GM12878 (cell line): Measurements from ENCODE around the gene CATSPER3. TPM values are rescaled to one million over a fixed set of nuclear protein-coding genes. Genes with fewer than 3 reads are reported as not detected.

ENCODE experiments used
- CBX3 ChIP-seq: fragments of 200-600 bp; sonication (generic); IDR thresholded peaks from 2 replicates; pipeline ENCODE4 v1.6.1; 2016; ENCODE audit warnings: low read depth, borderline replicate concordance
- ZBTB33 ChIP-seq: fragments of 450-650 bp; IDR thresholded peaks from 2 replicates; pipeline ENCODE4 v1.6.1; 2017; ENCODE audit warnings: mild to moderate bottlenecking
- microRNA counts: library from miRNA; unstranded; fragments of <30 nt; microRNA quantifications from one replicate; lab custom pipeline; 2016
- microRNA-seq: library from miRNA; unstranded; fragments of <30 nt; microRNA quantifications from one replicate; pipeline ENCODE4, GENCODE V29; 2018
- polyA plus RNA-seq, 11 experiments: library from polyadenylated mRNA; depleted of rRNA in 4 of 11; unstranded in 6 of 11; stranded (reverse) in 5 of 11; fragments of >200 nt; fragmentation: Nextera tagmentation in 4 of 11; fragmentation: Illumina TruSeq in 1 of 11; extraction: Ambion mirVana in 4 of 11; extraction: Trizol in 1 of 11; gene quantifications; 1 replicate in 1 of 11; 2 replicates in 10 of 11; pipeline versions ENCODE4 v1.2.1 to v1.2.3, GENCODE V29; 2011 to 2016; ENCODE audit warnings: inconsistent platforms in 2 of 11, missing spikeins in 2 of 11, low read depth in 1 of 11
- small RNA-seq: library from RNA; depleted of rRNA; stranded (forward); fragments of <200 nt; gene quantifications from one replicate; pipeline ENCODE3, GENCODE V24; 2014
- total RNA-seq, 4 experiments: library from RNA; depleted of rRNA in 3 of 4; stranded (reverse); fragments of >200 nt in 3 of 4; fragmentation: Illumina TruSeq in 1 of 4; extraction: Trizol in 1 of 4; gene quantifications; 2 replicates each; pipeline versions ENCODE4 v1.2.1 to v1.2.3, GENCODE V29; 2013 to 2021

The CATSPER3 gene
- total and polyA plus RNA-seq, 10 of the 15 experiments (the other 5 are each of a cell fraction or from before 2014, with no cell fraction given): 0.06 to 0.38 (median 0.13) TPM; not detected in 4

DNA sequence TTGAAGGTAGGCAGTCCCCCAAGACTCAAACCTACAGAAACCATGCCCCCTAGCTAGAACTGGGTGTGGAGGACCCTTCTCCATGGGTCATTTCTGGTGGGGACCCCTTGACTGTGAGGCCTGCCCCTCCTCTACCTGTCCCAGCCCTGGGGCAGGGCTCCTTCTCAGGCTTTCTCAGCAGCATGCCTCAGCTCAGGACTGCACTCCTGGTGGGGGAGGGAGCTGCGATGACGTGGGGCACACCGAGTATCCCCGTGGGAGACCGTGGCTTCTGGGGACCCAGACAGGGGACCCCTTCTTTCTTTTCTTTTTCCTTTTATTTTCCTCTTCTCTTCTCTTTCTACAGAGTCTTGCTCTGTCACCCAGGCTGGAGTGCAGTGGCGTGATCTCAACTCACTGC lies 93.3 kb downstream of the CATSPER3 start (continued):
- TF ChIP-seq ZBTB33 (no peak), CBX3 (no peak)

MicroRNA genes within 50 kb of the gene (microRNA counts, 767-probe panel; counts per million panel counts)
- microRNA hsa-miR-4461 (lab: Ali Mortazavi, UCI): 1,438 counts per million, percentile 53 among the panel's probes with 10 or more counts

Small RNAs within 50 kb of the gene (microRNA-seq; reads per million reads assigned to microRNA genes)
- gene MIR4461: not detected

Small RNAs within 50 kb of the gene (small RNA-seq; reads per million reads assigned to genes)
- gene MIR4461 (not detected), gene MTND3P25 (not detected), gene MTND4LP30 (not detected)

Other genes starting within 250 kb of the CATSPER3 start
- gene CAMLG, start 229.4 kb upstream of the CATSPER3 start, total RNA-seq (2014; rRNA removed): 30.2 and 30.9 TPM in 2 replicates
- 25.2 and 26.2 TPM in 2 replicates for gene CAMLG, start 229.4 kb upstream of the CATSPER3 start, total RNA-seq (2014; rRNA removed; fragmentation: Illumina TruSeq; extraction: Trizol)
- 25.7 and 28.8 TPM in 2 replicates for gene CAMLG, start 229.4 kb upstream of the CATSPER3 start, total RNA-seq (2021)
- gene CAMLG, start 229.4 kb upstream of the CATSPER3 start, polyA plus RNA-seq (2011; rRNA removed): 22.4 and 29.4 TPM in 2 replicates
- 20.7 and 24.1 TPM in 2 replicates for gene CAMLG, start 229.4 kb upstream of the CATSPER3 start, polyA plus RNA-seq (2014; fragmentation: Illumina TruSeq; extraction: Trizol)
- 10 to 100 TPM; 27.0 to 51.7 TPM for gene CAMLG, start 229.4 kb upstream of the CATSPER3 start, polyA plus RNA-seq (2014; fragmentation: Nextera tagmentation; extraction: Ambion mirVana)
- gene CAMLG, start 229.4 kb upstream of the CATSPER3 start, polyA plus RNA-seq (2014; rRNA removed): 18.5 and 21.9 TPM in 2 replicates
- gene CAMLG, start 229.4 kb upstream of the CATSPER3 start, polyA plus RNA-seq (2016; fragmentation: Nextera tagmentation; extraction: Ambion mirVana): 10 to 100 TPM; 25.1 to 25.7 TPM
- gene DDX46, start 209.1 kb upstream of the CATSPER3 start, total RNA-seq (2014; rRNA removed): 39.1 and 39.6 TPM in 2 replicates
- gene DDX46, start 209.1 kb upstream of the CATSPER3 start, total RNA-seq (2014; rRNA removed; fragmentation: Illumina TruSeq; extraction: Trizol): 64.9 and 67.3 TPM in 2 replicates
- 55.6 and 61.8 TPM in 2 replicates for gene DDX46, start 209.1 kb upstream of the CATSPER3 start, total RNA-seq (2021)
- 46.9 and 72.1 TPM in 2 replicates for gene DDX46, start 209.1 kb upstream of the CATSPER3 start, polyA plus RNA-seq (2011; rRNA removed)
- gene DDX46, start 209.1 kb upstream of the CATSPER3 start, polyA plus RNA-seq (2014; fragmentation: Illumina TruSeq; extraction: Trizol): 77.1 and 94.9 TPM in 2 replicates
- gene DDX46, start 209.1 kb upstream of the CATSPER3 start, polyA plus RNA-seq (2014; fragmentation: Nextera tagmentation; extraction: Ambion mirVana): 10 to 100 TPM; 23.0 to 31.3 TPM
- gene DDX46, start 209.1 kb upstream of the CATSPER3 start, polyA plus RNA-seq (2014; rRNA removed): 43.0 and 44.8 TPM in 2 replicates
- 10 to 100 TPM; 37.6 to 38.8 TPM for gene DDX46, start 209.1 kb upstream of the CATSPER3 start, polyA plus RNA-seq (2016; fragmentation: Nextera tagmentation; extraction: Ambion mirVana)
- 12.9 and 14.6 TPM in 2 replicates for gene C5orf24, start 121.9 kb upstream of the CATSPER3 start, total RNA-seq (2014; rRNA removed)
- gene C5orf24, start 121.9 kb upstream of the CATSPER3 start, total RNA-seq (2014; rRNA removed; fragmentation: Illumina TruSeq; extraction: Trizol): 15.0 and 15.8 TPM in 2 replicates
- gene C5orf24, start 121.9 kb upstream of the CATSPER3 start, total RNA-seq (2021): 12.8 and 15.6 TPM in 2 replicates
- gene C5orf24, start 121.9 kb upstream of the CATSPER3 start, polyA plus RNA-seq (2011; rRNA removed): 26.8 and 37.7 TPM in 2 replicates
- gene C5orf24, start 121.9 kb upstream of the CATSPER3 start, polyA plus RNA-seq (2014; fragmentation: Illumina TruSeq; extraction: Trizol): 16.5 and 21.6 TPM in 2 replicates
- 1 to 10 TPM; 5.4 to 5.6 TPM for gene C5orf24, start 121.9 kb upstream of the CATSPER3 start, polyA plus RNA-seq (2014; fragmentation: Nextera tagmentation; extraction: Ambion mirVana)
- gene C5orf24, start 121.9 kb upstream of the CATSPER3 start, polyA plus RNA-seq (2014; rRNA removed): 18.2 and 23.1 TPM in 2 replicates
- 10 to 100 TPM; 15.6 to 16.3 TPM for gene C5orf24, start 121.9 kb upstream of the CATSPER3 start, polyA plus RNA-seq (2016; fragmentation: Nextera tagmentation; extraction: Ambion mirVana)
- gene TXNDC15, start 93.5 kb upstream of the CATSPER3 start, total RNA-seq (2014; rRNA removed): 27.4 and 31.3 TPM in 2 replicates
- 52.1 and 53.0 TPM in 2 replicates for gene TXNDC15, start 93.5 kb upstream of the CATSPER3 start, total RNA-seq (2014; rRNA removed; fragmentation: Illumina TruSeq; extraction: Trizol)
- gene TXNDC15, start 93.5 kb upstream of the CATSPER3 start, total RNA-seq (2021): 39.3 and 40.7 TPM in 2 replicates
- 35.5 and 49.9 TPM in 2 replicates for gene TXNDC15, start 93.5 kb upstream of the CATSPER3 start, polyA plus RNA-seq (2011; rRNA removed)
- gene TXNDC15, start 93.5 kb upstream of the CATSPER3 start, polyA plus RNA-seq (2014; fragmentation: Illumina TruSeq; extraction: Trizol): 33.4 and 40.0 TPM in 2 replicates
- gene TXNDC15, start 93.5 kb upstream of the CATSPER3 start, polyA plus RNA-seq (2014; fragmentation: Nextera tagmentation; extraction: Ambion mirVana): 10 to 100 TPM in 1 of 2 experiments, 1 to 10 TPM in 1; 8.1 to 17.9 TPM
- 45.6 and 60.6 TPM in 2 replicates for gene TXNDC15, start 93.5 kb upstream of the CATSPER3 start, polyA plus RNA-seq (2014; rRNA removed)
- gene TXNDC15, start 93.5 kb upstream of the CATSPER3 start, polyA plus RNA-seq (2016; fragmentation: Nextera tagmentation; extraction: Ambion mirVana): 10 to 100 TPM; 45.8 to 47.1 TPM
- gene PCBD2, start 62.8 kb upstream of the CATSPER3 start, total RNA-seq (2014; rRNA removed): 6.6 and 7.5 TPM in 2 replicates
- gene PCBD2, start 62.8 kb upstream of the CATSPER3 start, total RNA-seq (2014; rRNA removed; fragmentation: Illumina TruSeq; extraction: Trizol): 4.8 and 5.7 TPM in 2 replicates
- 6.0 and 7.4 TPM in 2 replicates for gene PCBD2, start 62.8 kb upstream of the CATSPER3 start, total RNA-seq (2021)
- 6.8 and 8.3 TPM in 2 replicates for gene PCBD2, start 62.8 kb upstream of the CATSPER3 start, polyA plus RNA-seq (2011; rRNA removed)
- gene PCBD2, start 62.8 kb upstream of the CATSPER3 start, polyA plus RNA-seq (2014; fragmentation: Illumina TruSeq; extraction: Trizol): 5.4 and 7.0 TPM in 2 replicates
- gene PCBD2, start 62.8 kb upstream of the CATSPER3 start, polyA plus RNA-seq (2014; fragmentation: Nextera tagmentation; extraction: Ambion mirVana): 1 to 10 TPM; 6.7 to 7.0 TPM
- 4.3 and 6.5 TPM in 2 replicates for gene PCBD2, start 62.8 kb upstream of the CATSPER3 start, polyA plus RNA-seq (2014; rRNA removed)
- gene PCBD2, start 62.8 kb upstream of the CATSPER3 start, polyA plus RNA-seq (2016; fragmentation: Nextera tagmentation; extraction: Ambion mirVana): 10 to 100 TPM; 10.8 to 13.6 TPM
- 0.44 and 0.68 TPM in 2 replicates for gene PITX1, start 66.3 kb downstream of the CATSPER3 start, total RNA-seq (2014; rRNA removed)
- 0.18 TPM in 1 of 2 replicates, not detected in the other for gene PITX1, start 66.3 kb downstream of the CATSPER3 start, total RNA-seq (2014; rRNA removed; fragmentation: Illumina TruSeq; extraction: Trizol)
- gene PITX1, start 66.3 kb downstream of the CATSPER3 start, total RNA-seq (2021): 0.77 and 1.1 TPM in 2 replicates
- gene PITX1, start 66.3 kb downstream of the CATSPER3 start, polyA plus RNA-seq (2011; rRNA removed): not detected in 2 replicates
- gene PITX1, start 66.3 kb downstream of the CATSPER3 start, polyA plus RNA-seq (2014; fragmentation: Illumina TruSeq; extraction: Trizol): not detected in 2 replicates
- not detected for gene PITX1, start 66.3 kb downstream of the CATSPER3 start, polyA plus RNA-seq (2014; fragmentation: Nextera tagmentation; extraction: Ambion mirVana)
- gene PITX1, start 66.3 kb downstream of the CATSPER3 start, polyA plus RNA-seq (2014; rRNA removed): 0.96 and 1.2 TPM in 2 replicates
- under 1 TPM; 0.16 to 0.43 TPM for gene PITX1, start 66.3 kb downstream of the CATSPER3 start, polyA plus RNA-seq (2016; fragmentation: Nextera tagmentation; extraction: Ambion mirVana)